Activated CD8-positive, alpha-beta memory T cell treated with anti-CD3 and anti-CD28 coated beads for 36 hours (primary cell): ENCODE results near the gene ZFAND5. TPM values are rescaled to one million over a fixed set of nuclear protein-coding genes. Genes with fewer than 3 reads are reported as not detected.

Experiments used
- total RNA-seq, 2 experiments: library from RNA; stranded (reverse); gene quantifications; one replicate each; pipeline ENCODE4 v1.2.3, GENCODE V29; 2021

ZFAND5 gene
- total RNA-seq, 2 experiments from 2014 or later: 85.8 to 86.7 TPM

Other genes with a start within 250 kb of the ZFAND5 start
- not detected for gene GDA, start 215.8 kb downstream of the ZFAND5 start, total RNA-seq
- not detected for gene TMC1, start 156.4 kb upstream of the ZFAND5 start, total RNA-seq